Trophoblast cell (in vitro differentiated cells and primary cell): Measurements from ENCODE around the gene NRDE2.

Experiments used
- DNase-seq, 2 donors: peaks; one replicate each; pipeline ENCODE4 v3.0.0-alpha.2; 2016
- H2AFZ ChIP-seq: 2 replicates; pipeline ENCODE4 v1.6.1; 2013; ENCODE audit warnings: low read length, moderate library complexity, mild to moderate bottlenecking; ENCODE audit not compliant: insufficient read depth, poor library complexity
- H2AK5ac ChIP-seq: 2 replicates; pipeline ENCODE4 v1.6.1; 2013; ENCODE audit warnings: mild to moderate bottlenecking, low read length
- H2BK120ac ChIP-seq: 2 replicates; pipeline ENCODE4 v1.6.1; 2013; ENCODE audit warnings: low read length, mild to moderate bottlenecking, moderate library complexity; ENCODE audit not compliant: insufficient read depth, poor library complexity
- H2BK12ac ChIP-seq: 2 replicates; pipeline ENCODE4 v1.6.1; 2013; ENCODE audit warnings: mild to moderate bottlenecking, low read length, moderate library complexity
- H2BK5ac ChIP-seq: 2 replicates; pipeline ENCODE4 v1.6.1; 2013; ENCODE audit warnings: low read length, low read depth, moderate library complexity, mild to moderate bottlenecking; ENCODE audit not compliant: poor library complexity
- H3K14ac ChIP-seq: 2 replicates; pipeline ENCODE4 v1.6.1; 2013; ENCODE audit warnings: mild to moderate bottlenecking, low read length
- H3K18ac ChIP-seq: 2 replicates; pipeline ENCODE4 v1.6.1; 2013; ENCODE audit warnings: mild to moderate bottlenecking, low read length
- H3K23ac ChIP-seq: 2 replicates; pipeline ENCODE4 v1.6.1; 2013; ENCODE audit warnings: low read length
- H3K27ac ChIP-seq: 2 replicates; pipeline ENCODE4 v1.5.1; 2013; ENCODE audit warnings: low read depth, mild to moderate bottlenecking, inconsistent platforms, low read length, moderate library complexity
- H3K27me3 ChIP-seq: 2 replicates; pipeline ENCODE4 v1.6.1; 2013; ENCODE audit warnings: inconsistent platforms, mild to moderate bottlenecking, low read length, moderate library complexity; ENCODE audit not compliant: insufficient read depth
- H3K36me3 ChIP-seq, 2 experiments: 1 replicate in 1 of 2; 2 replicates in 1 of 2; pipeline ENCODE4 v1.6.1; 2013; ENCODE audit warnings: low read length in 2 of 2, mild to moderate bottlenecking in 2 of 2, moderate library complexity in 1 of 2; ENCODE audit not compliant: insufficient read depth in 2 of 2, control insufficient read depth in 1 of 2
- H3K4ac ChIP-seq: 2 replicates; pipeline ENCODE4 v1.6.1; 2013; ENCODE audit warnings: low read depth, mild to moderate bottlenecking, low read length, moderate library complexity
- H3K4me1 ChIP-seq, 2 experiments: 1 replicate in 1 of 2; 2 replicates in 1 of 2; pipeline ENCODE4 v1.6.1; 2013; ENCODE audit warnings: low read length in 2 of 2, mild to moderate bottlenecking in 2 of 2, moderate library complexity in 1 of 2; ENCODE audit not compliant: insufficient read depth in 2 of 2, control insufficient read depth in 1 of 2
- H3K4me2 ChIP-seq: 2 replicates; pipeline ENCODE4 v1.6.1; 2013; ENCODE audit warnings: inconsistent platforms, mild to moderate bottlenecking, low read length, moderate library complexity
- H3K4me3 ChIP-seq: 2 replicates; pipeline ENCODE4 v1.5.1; 2013; ENCODE audit warnings: mild to moderate bottlenecking, low read depth, low read length, inconsistent platforms
- H3K79me1 ChIP-seq: one replicate; pipeline ENCODE4 v1.6.1; 2013; ENCODE audit warnings: low read length
- H3K79me2 ChIP-seq: 2 replicates; pipeline ENCODE4 v1.6.1; 2013; ENCODE audit warnings: low read length, mild to moderate bottlenecking; ENCODE audit not compliant: control insufficient read depth, insufficient read depth, poor library complexity
- H3K9ac ChIP-seq: 2 replicates; pipeline ENCODE4 v1.6.1; 2013; ENCODE audit warnings: mild to moderate bottlenecking, low read length
- H3K9me3 ChIP-seq: 2 replicates; pipeline ENCODE4 v1.6.1; 2013; ENCODE audit warnings: low read depth, mild to moderate bottlenecking, control low read depth, inconsistent platforms, low read length; ENCODE audit not compliant: insufficient read depth
- H4K12ac ChIP-seq: 2 replicates; pipeline ENCODE4 v1.6.1; 2013; ENCODE audit warnings: low read depth, mild to moderate bottlenecking, low read length, moderate library complexity
- H4K8ac ChIP-seq: 2 replicates; pipeline ENCODE4 v1.6.1; 2013; ENCODE audit warnings: low read depth, mild to moderate bottlenecking, low read length, moderate library complexity
- H4K91ac ChIP-seq: one replicate; pipeline ENCODE4 v1.6.1; 2013; ENCODE audit warnings: low read depth, mild to moderate bottlenecking, low read length, moderate library complexity
- WGBS: extraction: QIAGEN DNeasy Blood & Tissue Kit; methylation state at CpG from one replicate; pipeline ENCODE4 v1.1.7; 2013; ENCODE audit warnings: missing lambda C conversion rate; ENCODE audit not compliant: insufficient read length, insufficient coverage; ENCODE audit errors: extremely low coverage; 5-methylcytosine and 5-hydroxymethylcytosine counted together

The NRDE2 gene

GRCh38 chr14:90296641-90297040 lies 35.1 kb downstream of the NRDE2 start:
- H3K23ac ChIP-seq: no peak overlapping the region
- no peaks in the 10 kb centered on the region for H3K79me2 ChIP-seq
- H3K4me1 ChIP-seq: peaks cover 4 to 5% of the 10 kb centered on the region in 2 experiments
- H3K27ac ChIP-seq: no peak overlapping the region
- no peak overlapping the region for H3K4me2 ChIP-seq
- H2BK120ac ChIP-seq: no peak overlapping the region
- H2AK5ac ChIP-seq: no peak overlapping the region
- no peak overlapping the region for H4K12ac ChIP-seq
- no peak overlapping the region for H3K4me3 ChIP-seq
- H3K36me3 ChIP-seq: peaks cover 13 to 22% of the 10 kb centered on the region in 2 experiments
- no peak overlapping the region for H4K8ac ChIP-seq
- no peak overlapping the region for H2BK5ac ChIP-seq
- H2BK12ac ChIP-seq: no peak overlapping the region
- no peaks in the 10 kb centered on the region for H3K27me3 ChIP-seq
- DNase-seq: no peak
- H2AFZ ChIP-seq: no peak overlapping the region
- no peak overlapping the region for H4K91ac ChIP-seq
- H3K79me1 ChIP-seq: no peaks in the 10 kb centered on the region
- H3K9me3 ChIP-seq: no peaks in the 10 kb centered on the region
- WGBS: no CpG with 5 or more reads among the region's 7 CpGs
- no peak overlapping the region for H3K18ac ChIP-seq
- H3K9ac ChIP-seq: no peak overlapping the region
- no peak overlapping the region for H3K4ac ChIP-seq
- no peak overlapping the region for H3K14ac ChIP-seq

DNA sequence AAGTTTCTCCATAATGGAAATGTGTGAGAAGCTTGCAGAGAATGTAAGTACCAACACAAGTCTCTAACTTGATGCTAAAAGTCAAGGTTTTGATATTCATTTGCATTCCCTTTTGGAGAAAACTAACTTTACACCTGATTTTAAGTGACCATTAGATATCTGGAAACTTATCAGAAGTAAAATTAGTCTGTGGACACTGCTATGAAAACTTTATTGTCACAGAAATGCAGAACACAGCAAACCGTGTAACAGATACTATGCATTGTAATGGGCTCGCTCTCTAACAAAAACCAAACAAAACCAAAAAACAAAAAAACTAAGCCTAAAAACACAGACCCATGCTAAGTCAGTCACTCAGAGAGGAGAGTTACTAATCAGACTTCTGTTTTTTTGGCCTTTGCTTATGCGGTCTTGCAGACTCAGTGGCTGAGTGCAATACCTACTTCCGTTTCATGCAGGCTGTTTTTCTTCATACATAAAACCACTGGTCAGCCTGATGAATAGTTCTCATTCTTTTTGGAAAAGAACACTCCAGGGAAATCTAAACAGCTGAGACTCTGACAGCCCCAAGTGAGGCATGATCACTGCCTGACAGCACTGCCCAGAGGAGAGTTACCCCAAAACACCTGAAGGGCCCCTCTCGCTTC lies 35.7 kb downstream of the NRDE2 start:
- Histone ChIP-seq H3K18ac (no peak overlapping the region), H2BK5ac (no peak overlapping the region), H3K14ac (no peak overlapping the region), H2AK5ac (no peak overlapping the region), H3K4me1 (peaks cover 5 to 7% of the 10 kb centered on the region in 2 experiments), H3K23ac (no peak overlapping the region), H3K27me3 (no peaks in the 10 kb centered on the region), H3K9me3 (no peaks in the 10 kb centered on the region), H3K79me1 (no peaks in the 10 kb centered on the region), H2BK12ac (no peak overlapping the region), H3K4ac (no peak overlapping the region), H3K27ac (no peak overlapping the region), H2AFZ (no peak overlapping the region), H3K79me2 (no peaks in the 10 kb centered on the region), H4K91ac (no peak overlapping the region), H3K9ac (no peak overlapping the region), H3K4me3 (no peak overlapping the region), H4K8ac (no peak overlapping the region), H3K36me3 (peaks cover 12 to 22% of the 10 kb centered on the region in 2 experiments), H4K12ac (no peak overlapping the region), H2BK120ac (no peak overlapping the region), H3K4me2 (no peak overlapping the region)
- no CpG with 5 or more reads among the region's 5 CpGs for WGBS
- no peak for DNase-seq

GRCh38 chr14:90294872-90295271 lies 36.9 kb downstream of the NRDE2 start:
- H2AFZ ChIP-seq: no peak overlapping the region
- no CpG with 5 or more reads among the region's 2 CpGs for WGBS
- H3K18ac ChIP-seq: no peak overlapping the region
- H3K4me2 ChIP-seq: no peak overlapping the region
- no peak overlapping the region for H3K23ac ChIP-seq
- no peak overlapping the region for H4K91ac ChIP-seq
- peaks cover 13 to 26% of the 10 kb centered on the region in 2 experiments for H3K36me3 ChIP-seq
- H2BK5ac ChIP-seq: no peak overlapping the region
- H3K27ac ChIP-seq: no peak overlapping the region
- no peak overlapping the region for H3K14ac ChIP-seq
- H2AK5ac ChIP-seq: no peak overlapping the region
- H4K8ac ChIP-seq: no peak overlapping the region
- H4K12ac ChIP-seq: no peak overlapping the region
- no peak overlapping the region for H2BK120ac ChIP-seq
- no peaks in the 10 kb centered on the region for H3K79me2 ChIP-seq
- H3K79me1 ChIP-seq: no peaks in the 10 kb centered on the region
- no peak overlapping the region for H3K9ac ChIP-seq
- no peak overlapping the region for H3K4me3 ChIP-seq
- H2BK12ac ChIP-seq: no peak overlapping the region
- peaks cover 5 to 7% of the 10 kb centered on the region in 2 experiments for H3K4me1 ChIP-seq
- no peak overlapping the region for H3K4ac ChIP-seq
- no peak for DNase-seq
- H3K9me3 ChIP-seq: no peaks in the 10 kb centered on the region
- H3K27me3 ChIP-seq: no peaks in the 10 kb centered on the region

GRCh38 chr14:90293766-90294730 lies 37.7 kb downstream of the NRDE2 start:
- Histone ChIP-seq H2BK5ac (no peak overlapping the region), H3K79me1 (no peaks in the 10 kb centered on the region), H4K91ac (no peak overlapping the region), H3K79me2 (no peaks in the 10 kb centered on the region), H4K8ac (no peak overlapping the region), H3K4ac (no peak overlapping the region), H4K12ac (no peak overlapping the region), H3K14ac (no peak overlapping the region), H3K27ac (no peak overlapping the region), H2AK5ac (no peak overlapping the region), H2BK12ac (no peak overlapping the region), H3K23ac (no peak overlapping the region), H3K18ac (no peak overlapping the region), H3K4me3 (no peak overlapping the region), H3K4me1 (peaks cover 5 to 7% of the 10 kb centered on the region in 2 experiments), H3K9ac (no peak overlapping the region), H2AFZ (no peak overlapping the region), H3K4me2 (no peak overlapping the region), H3K36me3 (peaks cover 14 to 27% of the 10 kb centered on the region in 2 experiments), H3K9me3 (no peaks in the 10 kb centered on the region), H3K27me3 (no peaks in the 10 kb centered on the region), H2BK120ac (no peak overlapping the region)
- DNase-seq: peak in 1 of 2 donors; percentile 27
- WGBS: no CpG with 5 or more reads among the region's 11 CpGs
